Activated CD8-positive, alpha-beta memory T cell treated with anti-CD3 and anti-CD28 coated beads, Interleukin-2, amount 50 U/mL, for 1 hour (primary cell): ENCODE measurements around the gene ALPP.
"Not testable (repeated sequence)": the region's sequence is repeated elsewhere in the genome, so short reads cannot be mapped to it uniquely, and the experiment has no call there.

Experiments
- DNase-seq: peaks from one replicate; pipeline ENCODE4 v3.0.0-alpha.2; 2020; ENCODE audit errors: extremely low read depth

The ALPP gene

GRCh38 chr2:232381204-232382031 lies 2.9 kb downstream of the ALPP start:
- DNase-seq, result not testable (repeated sequence)

- DNase-seq, result no peak
These were observed 4.0 kb downstream of the ALPP start for GRCh38 chr2:232382331-232383225.

- DNase-seq, result no peak
These were observed 5.9 kb downstream of the ALPP start for GRCh38 chr2:232384466-232384865.

GRCh38 chr2:232385058-232385457 lies 6.5 kb downstream of the ALPP start:
- not testable (repeated sequence) for DNase-seq

GRCh38 chr2:232385660-232386489 lies 7.3 kb downstream of the ALPP start:
- no peak for DNase-seq

- no peak for DNase-seq
These were observed 7.9 kb downstream of the ALPP start for GRCh38 chr2:232386490-232386739.

GRCh38 chr2:232386740-232387450 lies 8.3 kb downstream of the ALPP start:
- DNase-seq, result no peak

GRCh38 chr2:232387451-232388171 lies 9.1 kb downstream of the ALPP start:
- no peak for DNase-seq

- DNase-seq, result no peak
These were observed 9.9 kb downstream of the ALPP start for GRCh38 chr2:232388324-232388891.

GRCh38 chr2:232389327-232389726 lies 10.8 kb downstream of the ALPP start:
- DNase-seq, result no peak

- no peak for DNase-seq
These were observed 12.1 kb downstream of the ALPP start for GRCh38 chr2:232390661-232391060.

GRCh38 chr2:232393556-232393955 lies 15.0 kb downstream of the ALPP start:
- no peak for DNase-seq

- not testable (repeated sequence) for DNase-seq
These were observed 15.9 kb downstream of the ALPP start for GRCh38 chr2:232394431-232394830.

- no peak for DNase-seq
These were observed 17.0 kb downstream of the ALPP start for GRCh38 chr2:232395586-232395985.

- no peak for DNase-seq
These were observed 18.1 kb downstream of the ALPP start for GRCh38 chr2:232396683-232397082.

- no peak for DNase-seq
These were observed 19.9 kb downstream of the ALPP start for GRCh38 chr2:232398293-232399034.

- DNase-seq, result no peak
These were observed 21.9 kb downstream of the ALPP start for GRCh38 chr2:232400256-232401015.

GRCh38 chr2:232402518-232402917 lies 24.0 kb downstream of the ALPP start:
- no peak for DNase-seq

GRCh38 chr2:232405943-232406510 lies 27.5 kb downstream of the ALPP start:
- DNase-seq, result no peak
